ENCODE results near the gene SNX8. TPM values are rescaled to one million over a fixed set of nuclear protein-coding genes. Genes with fewer than 3 reads are reported as not detected.
A peak's percentile ranks its signal among the peaks of the same experiment; 100 is the strongest.

SNX8 gene
- total and polyA plus RNA-seq, 9 of the 15 experiments (the other 6 are each of a cell fraction or from before 2014, with no cell fraction given) = 2.7 to 51.6 (median 16.9) TPM

DNA sequence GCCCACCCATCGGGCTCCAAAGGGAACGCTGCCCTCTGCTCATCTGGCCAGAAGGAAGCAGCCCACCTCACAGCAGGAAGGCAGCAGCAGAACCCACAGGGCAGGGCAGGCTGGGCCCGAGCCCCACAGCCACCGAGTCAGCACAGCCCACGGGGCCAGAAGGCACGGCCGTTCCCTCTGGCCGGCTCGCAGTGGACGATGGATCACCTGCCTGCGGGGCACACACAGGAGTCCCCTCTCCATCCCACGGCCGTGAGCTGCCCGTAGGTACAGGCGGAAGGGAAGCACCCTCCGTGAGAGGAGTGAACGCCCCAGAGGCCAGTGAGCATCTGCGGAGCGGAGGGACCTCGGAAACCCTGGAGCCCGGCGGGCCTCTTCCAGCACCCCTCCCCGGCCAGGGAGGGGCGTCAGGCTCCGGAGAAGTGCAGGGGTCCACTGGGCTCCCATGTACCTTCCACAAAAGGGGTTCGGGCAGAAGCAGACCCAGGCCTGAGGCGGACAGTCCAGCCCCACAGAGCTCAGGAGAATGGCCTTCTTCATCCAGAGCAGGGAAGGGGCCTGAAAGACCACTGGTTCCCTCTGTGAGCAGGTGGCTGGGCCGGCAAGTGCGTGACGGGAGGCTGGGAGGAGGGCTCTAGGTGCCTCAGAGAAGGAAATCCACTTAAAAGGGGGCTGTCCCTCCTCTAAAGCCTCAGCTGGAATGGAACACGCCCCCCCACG lies 60.6 kb downstream of the SNX8 start:
- intact Hi-C loops (cut with micrococcal nuclease) (no loop called here), in situ Hi-C loops (cut with MboI) (loop anchor here (5.0 kb wide), 1 partner anchor 804 kb away; no protein-coding TSS in a partner anchor)
- WGBS (ENCODE audit: insufficient coverage, low coverage, missing lambda C conversion rate) = 90% methylated on average over 20 of the region's 32 CpGs
- FAIRE-seq (no peak), ATAC-seq (no peak), DNase-seq (ENCODE audit: extremely low read depth in 1 of 4, low spot score in 3 of 4) (no peak)
- no peaks in the 10 kb centered on the region for H3K79me2 ChIP-seq (ENCODE audit: control insufficient read depth, insufficient read depth, low read length)
- no peaks in the 10 kb centered on the region for H4K20me1 ChIP-seq (replicated peaks; ENCODE audit: control insufficient read depth, insufficient read depth, low read length)
- no peaks in the 10 kb centered on the region for H3K9me3 ChIP-seq (replicated peaks; ENCODE audit: control insufficient read depth, insufficient read depth, low read depth, low read length)
- peaks cover 57% of the 10 kb centered on the region; the same call in 2 of the 3 replicates for H3K36me3 ChIP-seq (ENCODE audit: control insufficient read depth, insufficient read depth, low read length)
- H3K4me3 ChIP-seq = no peak overlapping the region
- H3K27me3 ChIP-seq (ENCODE audit: control insufficient read depth in 2 of 2, insufficient read depth in 2 of 2, low read length in 2 of 2) = no peaks in the 10 kb centered on the region
- H3K27ac ChIP-seq (ENCODE audit: extremely low read depth, low read depth, low read length) = no peak overlapping the region
- CTCF ChIA-PET (ENCODE audit: low intra/inter-chr PET ratio) = no interaction called here
- no peak for TF ChIP-seq MAFK (IDR thresholded peaks at IDR 0.05; ENCODE audit: low read length)
- TF ChIP-seq DDX20 (tag; IDR thresholded peaks at IDR 0.05; ENCODE audit: low read depth) = no peak
- TF ChIP-seq POLR2H (tag; IDR thresholded peaks at IDR 0.05; ENCODE audit: low read depth) = no peak
- TF ChIP-seq POLR2G (IDR thresholded peaks at IDR 0.05; ENCODE audit: low read depth, low read length) = peak; percentile 58
- TF ChIP-seq MYC (IDR thresholded peaks at IDR 0.05; ENCODE audit: low read depth, low read length) = no peak
- no peak for TF ChIP-seq MYC (CRISPR knock-in tag; IDR thresholded peaks at IDR 0.05; ENCODE audit: borderline replicate concordance, low read depth)
- TF ChIP-seq, protein P1, sequence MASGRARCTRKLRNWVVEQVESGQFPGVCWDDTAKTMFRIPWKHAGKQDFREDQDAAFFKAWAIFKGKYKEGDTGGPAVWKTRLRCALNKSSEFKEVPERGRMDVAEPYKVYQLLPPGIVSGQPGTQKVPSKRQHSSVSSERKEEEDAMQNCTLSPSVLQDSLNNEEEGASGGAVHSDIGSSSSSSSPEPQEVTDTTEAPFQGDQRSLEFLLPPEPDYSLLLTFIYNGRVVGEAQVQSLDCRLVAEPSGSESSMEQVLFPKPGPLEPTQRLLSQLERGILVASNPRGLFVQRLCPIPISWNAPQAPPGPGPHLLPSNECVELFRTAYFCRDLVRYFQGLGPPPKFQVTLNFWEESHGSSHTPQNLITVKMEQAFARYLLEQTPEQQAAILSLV (tag; IDR thresholded peaks at IDR 0.05) = no peak
- TF ChIP-seq, protein P2, sequence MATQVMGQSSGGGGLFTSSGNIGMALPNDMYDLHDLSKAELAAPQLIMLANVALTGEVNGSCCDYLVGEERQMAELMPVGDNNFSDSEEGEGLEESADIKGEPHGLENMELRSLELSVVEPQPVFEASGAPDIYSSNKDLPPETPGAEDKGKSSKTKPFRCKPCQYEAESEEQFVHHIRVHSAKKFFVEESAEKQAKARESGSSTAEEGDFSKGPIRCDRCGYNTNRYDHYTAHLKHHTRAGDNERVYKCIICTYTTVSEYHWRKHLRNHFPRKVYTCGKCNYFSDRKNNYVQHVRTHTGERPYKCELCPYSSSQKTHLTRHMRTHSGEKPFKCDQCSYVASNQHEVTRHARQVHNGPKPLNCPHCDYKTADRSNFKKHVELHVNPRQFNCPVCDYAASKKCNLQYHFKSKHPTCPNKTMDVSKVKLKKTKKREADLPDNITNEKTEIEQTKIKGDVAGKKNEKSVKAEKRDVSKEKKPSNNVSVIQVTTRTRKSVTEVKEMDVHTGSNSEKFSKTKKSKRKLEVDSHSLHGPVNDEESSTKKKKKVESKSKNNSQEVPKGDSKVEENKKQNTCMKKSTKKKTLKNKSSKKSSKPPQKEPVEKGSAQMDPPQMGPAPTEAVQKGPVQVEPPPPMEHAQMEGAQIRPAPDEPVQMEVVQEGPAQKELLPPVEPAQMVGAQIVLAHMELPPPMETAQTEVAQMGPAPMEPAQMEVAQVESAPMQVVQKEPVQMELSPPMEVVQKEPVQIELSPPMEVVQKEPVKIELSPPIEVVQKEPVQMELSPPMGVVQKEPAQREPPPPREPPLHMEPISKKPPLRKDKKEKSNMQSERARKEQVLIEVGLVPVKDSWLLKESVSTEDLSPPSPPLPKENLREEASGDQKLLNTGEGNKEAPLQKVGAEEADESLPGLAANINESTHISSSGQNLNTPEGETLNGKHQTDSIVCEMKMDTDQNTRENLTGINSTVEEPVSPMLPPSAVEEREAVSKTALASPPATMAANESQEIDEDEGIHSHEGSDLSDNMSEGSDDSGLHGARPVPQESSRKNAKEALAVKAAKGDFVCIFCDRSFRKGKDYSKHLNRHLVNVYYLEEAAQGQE (IDR thresholded peaks at IDR 0.05; ENCODE audit: borderline replicate concordance) = no peak
- TF ChIP-seq, protein P2 (CRISPR knock-in tag; IDR thresholded peaks at IDR 0.05; ENCODE audit: low read depth) = no peak
- POLR2A ChIA-PET = interaction anchor here (1.2 kb wide), 1 partner anchor 100 kb away, joined by 3 read pairs; no protein-coding TSS in a partner anchor
- no TSS peak for BruUV-seq (replicated peaks)
- H2AFZ ChIP-seq (ENCODE audit: low read depth, low read length) = no peak overlapping the region
- H3K9me1 ChIP-seq (ENCODE audit: control insufficient read depth, insufficient read depth, low read length) = peaks cover 2% of the 10 kb centered on the region
- no peak overlapping the region for H3K4me2 ChIP-seq (ENCODE audit: insufficient read depth, low read length)
- peaks cover 8 to 31% of the 10 kb centered on the region in 2 experiments; a peak in 3 of 5 replicates for H3K4me1 ChIP-seq (replicated peaks in 1 of 2; ENCODE audit: control insufficient read depth in 2 of 2, insufficient read depth in 2 of 2, low read length in 2 of 2)
- H3K9ac ChIP-seq (ENCODE audit: insufficient read depth in 1 of 2, low read depth in 2 of 2, low read length in 2 of 2) = peak overlapping the region in 1 of 2 experiments; percentile 48; a peak in 2 of 4 replicates

Data from K562 (cell line).